HG02885 (cell line): ENCODE data around the gene CHKA.

ENCODE experiments used
- ATAC-seq: cut with Tn5 transposase; IDR thresholded peaks from one replicate; pipeline ENCODE4 v1.9.1; 2021; ENCODE audit warnings: mild to moderate bottlenecking; ENCODE audit not compliant: unreplicated experiment, poor library complexity

The CHKA gene

GRCh38 chr11:68121067-68121899, at the start of gene CHKA:
Gene CHKA (minus strand): TSS chr11:68121388. CDS start chr11:68121177, 211 bp downstream.
- peak; percentile 89 for ATAC-seq

GRCh38 chr11:68169442-68169841, 48.3 kb upstream of the CHKA start:
- ATAC-seq: no peak

GRCh38 chr11:68168694-68169093, 47.5 kb upstream of the CHKA start:
- no peak for ATAC-seq

- no peak for ATAC-seq
Observed at GRCh38 chr11:68167474-68167873, 46.3 kb upstream of the CHKA start.

- ATAC-seq: no peak
Observed at GRCh38 chr11:68166969-68167368, 45.8 kb upstream of the CHKA start.

- ATAC-seq: no peak
Observed at GRCh38 chr11:68165601-68166000, 44.4 kb upstream of the CHKA start.

GRCh38 chr11:68164437-68164836, 43.2 kb upstream of the CHKA start:
- ATAC-seq: no peak

- ATAC-seq: no peak
Observed at GRCh38 chr11:68163691-68164090, 42.5 kb upstream of the CHKA start.

- ATAC-seq: no peak
Observed at GRCh38 chr11:68160100-68160695, 39.0 kb upstream of the CHKA start.

- no peak for ATAC-seq
Observed at GRCh38 chr11:68159665-68160064, 38.5 kb upstream of the CHKA start.

- ATAC-seq: no peak
Observed at GRCh38 chr11:68159161-68159560, 38.0 kb upstream of the CHKA start.

GRCh38 chr11:68158580-68158979, 37.4 kb upstream of the CHKA start:
- no peak for ATAC-seq

- ATAC-seq: no peak
Observed at GRCh38 chr11:68153742-68154141, 32.6 kb upstream of the CHKA start.

GRCh38 chr11:68150037-68150436, 28.8 kb upstream of the CHKA start:
- no peak for ATAC-seq

GRCh38 chr11:68149417-68149816, 28.2 kb upstream of the CHKA start:
- no peak for ATAC-seq

GRCh38 chr11:68148879-68149278, 27.7 kb upstream of the CHKA start:
- no peak for ATAC-seq

GRCh38 chr11:68148071-68148805, 27.1 kb upstream of the CHKA start:
- no peak for ATAC-seq

GRCh38 chr11:68146704-68147474, 25.7 kb upstream of the CHKA start:
- no peak for ATAC-seq

GRCh38 chr11:68146010-68146540, 24.9 kb upstream of the CHKA start:
- no peak for ATAC-seq
